Stimulated activated CD4-positive, alpha-beta T cell treated with anti-CD3 and anti-CD28 coated beads, Interleukin-2, amount 100 ng/mL, for 48 hours (primary cell): ENCODE measurements around the gene UBE2J2.

Experiments
- DNase-seq, 2 donors: peaks; one replicate each; pipeline ENCODE4 v3.0.0-alpha.2; 2020

The UBE2J2 gene

GRCh38 chr1:1239227-1239613 is 34.4 kb downstream of the UBE2J2 start:
- no peak for DNase-seq

- no peak for DNase-seq
Measured at GRCh38 chr1:1238702-1239178, 34.9 kb downstream of the UBE2J2 start.

GRCh38 chr1:1237874-1238701 is 35.6 kb downstream of the UBE2J2 start:
- DNase-seq: no peak

- DNase-seq: no peak
Measured at GRCh38 chr1:1236945-1237873, 36.4 kb downstream of the UBE2J2 start.

GRCh38 chr1:1236176-1236763 is 37.4 kb downstream of the UBE2J2 start:
- no peak for DNase-seq

GRCh38 chr1:1235016-1235744 is 38.5 kb downstream of the UBE2J2 start:
- DNase-seq: no peak

- no peak for DNase-seq
Measured at GRCh38 chr1:1234180-1234808, 39.4 kb downstream of the UBE2J2 start.

- DNase-seq: no peak
Measured at GRCh38 chr1:1233567-1233892, 40.1 kb downstream of the UBE2J2 start.

- no peak for DNase-seq
Measured at GRCh38 chr1:1232796-1233566, 40.7 kb downstream of the UBE2J2 start.

GRCh38 chr1:1232208-1232795 is 41.4 kb downstream of the UBE2J2 start, which contains the start of gene B3GALT6:
Gene B3GALT6, plus strand, starts transcription at chr1:1232237. Its CDS starts 42 bp downstream, at chr1:1232279.
- no peak for DNase-seq

- DNase-seq: peak; percentile 92 to 93
Measured at GRCh38 chr1:1231400-1232207, 42.0 kb downstream of the UBE2J2 start, which contains the start of gene SDF4. Gene SDF4, minus strand, starts transcription at chr1:1232001. Its CDS starts 3,229 bp downstream, at chr1:1228772.

- DNase-seq: no peak
Measured at GRCh38 chr1:1230656-1231399, 42.8 kb downstream of the UBE2J2 start.

- no peak for DNase-seq
Measured at GRCh38 chr1:1229770-1230169, 43.9 kb downstream of the UBE2J2 start.

- no peak for DNase-seq
Measured at GRCh38 chr1:1228596-1229321, 44.9 kb downstream of the UBE2J2 start.

- DNase-seq: no peak
Measured at GRCh38 chr1:1228187-1228586, 45.5 kb downstream of the UBE2J2 start.

- DNase-seq: no peak
Measured at GRCh38 chr1:1227386-1227785, 46.3 kb downstream of the UBE2J2 start.

GRCh38 chr1:1226566-1227362 is 46.9 kb downstream of the UBE2J2 start:
- DNase-seq: no peak

GRCh38 chr1:1225913-1226312 is 47.7 kb downstream of the UBE2J2 start:
- DNase-seq: no peak
